GM10248 (cell line): ENCODE measurements around the gene CYB5R4.

Source experiments
- CTCF ChIA-PET: fragments of 300-600 bp; sonication (Branson Sonifier 250); formaldehyde crosslinking; extraction: SDS; loops from one replicate; lab custom pipeline; 2021; ENCODE audit warnings: antibody characterized with exemption; lab: Yijun Ruan, JAX
- POLR2A ChIA-PET: fragments of 350-650 bp; sonication (Branson Sonifier 250); formaldehyde crosslinking; extraction: SDS; loops from one replicate; lab custom pipeline; 2020; ENCODE audit warnings: antibody characterized with exemption; lab: Yijun Ruan, JAX
- DNase-seq: peaks from one replicate; pipeline ENCODE4 v3.0.0; 2012; ENCODE audit errors: extremely low spot score
- TF ChIP-seq, protein P1 (sequence below): IDR thresholded peaks from 2 replicates; pipeline ENCODE4 v1.5.1; 2012; ENCODE audit warnings: mild to moderate bottlenecking, low read depth; ENCODE audit errors: extremely low read depth, missing control alignments, control extremely low read depth

Gene CYB5R4

GRCh38 chr6:84003131-84003530, 143.6 kb downstream of the CYB5R4 start:
- no peak for DNase-seq
- TF ChIP-seq, protein P1, sequence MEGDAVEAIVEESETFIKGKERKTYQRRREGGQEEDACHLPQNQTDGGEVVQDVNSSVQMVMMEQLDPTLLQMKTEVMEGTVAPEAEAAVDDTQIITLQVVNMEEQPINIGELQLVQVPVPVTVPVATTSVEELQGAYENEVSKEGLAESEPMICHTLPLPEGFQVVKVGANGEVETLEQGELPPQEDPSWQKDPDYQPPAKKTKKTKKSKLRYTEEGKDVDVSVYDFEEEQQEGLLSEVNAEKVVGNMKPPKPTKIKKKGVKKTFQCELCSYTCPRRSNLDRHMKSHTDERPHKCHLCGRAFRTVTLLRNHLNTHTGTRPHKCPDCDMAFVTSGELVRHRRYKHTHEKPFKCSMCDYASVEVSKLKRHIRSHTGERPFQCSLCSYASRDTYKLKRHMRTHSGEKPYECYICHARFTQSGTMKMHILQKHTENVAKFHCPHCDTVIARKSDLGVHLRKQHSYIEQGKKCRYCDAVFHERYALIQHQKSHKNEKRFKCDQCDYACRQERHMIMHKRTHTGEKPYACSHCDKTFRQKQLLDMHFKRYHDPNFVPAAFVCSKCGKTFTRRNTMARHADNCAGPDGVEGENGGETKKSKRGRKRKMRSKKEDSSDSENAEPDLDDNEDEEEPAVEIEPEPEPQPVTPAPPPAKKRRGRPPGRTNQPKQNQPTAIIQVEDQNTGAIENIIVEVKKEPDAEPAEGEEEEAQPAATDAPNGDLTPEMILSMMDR: no peak
- ChIA-PET POLR2A (no interaction called here), CTCF (interaction anchor here (1.2 kb wide), 1 partner anchor 34 kb away, joined by 3 read pairs; no protein-coding TSS in a partner anchor)

- POLR2A ChIA-PET: no interaction called here
- CTCF ChIA-PET: interaction anchor here (1.2 kb wide), 1 partner anchor 34 kb away, joined by 3 read pairs; no protein-coding TSS in a partner anchor
- TF ChIP-seq, protein P1: no peak
- DNase-seq: no peak
Measured at GRCh38 chr6:84003654-84004053, 144.2 kb downstream of the CYB5R4 start.

GRCh38 chr6:84007871-84008270, 148.4 kb downstream of the CYB5R4 start:
- ChIA-PET POLR2A (no interaction called here), CTCF (no interaction called here)
- no peak for DNase-seq
- TF ChIP-seq, protein P1: no peak

DNA sequence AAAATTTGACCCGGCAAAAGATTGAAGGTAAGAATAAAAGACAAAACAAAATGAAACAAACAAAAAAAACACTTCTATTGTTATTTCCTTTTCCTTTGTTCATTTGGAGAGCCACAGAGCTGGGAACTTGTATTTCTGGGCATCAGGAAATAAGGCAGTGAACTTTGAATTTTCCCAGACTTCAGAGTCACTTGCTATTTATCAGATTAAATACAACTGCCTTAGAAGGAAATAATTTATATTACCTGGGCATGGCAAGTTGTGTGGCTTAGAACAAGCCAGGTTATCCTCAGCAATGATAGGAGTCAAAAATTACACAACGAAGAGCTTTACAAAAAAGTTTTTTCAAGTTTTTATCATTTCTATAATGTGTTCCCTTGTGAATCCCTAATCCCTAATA, 153.9 kb downstream of the CYB5R4 start:
- no peak for DNase-seq
- POLR2A ChIA-PET: no interaction called here
- CTCF ChIA-PET: interaction anchor here (1.0 to 1.2 kb wide), 2 partner anchors 17 to 45 kb away, joined by 3 read pairs; no protein-coding TSS in a partner anchor
- TF ChIP-seq, protein P1: no peak

- POLR2A ChIA-PET: no interaction called here
- CTCF ChIA-PET: interaction anchor here (1.0 to 1.2 kb wide), 2 partner anchors 17 to 45 kb away, joined by 3 read pairs; no protein-coding TSS in a partner anchor
- DNase-seq: no peak
Measured at GRCh38 chr6:84013931-84014330, 154.4 kb downstream of the CYB5R4 start.

DNA sequence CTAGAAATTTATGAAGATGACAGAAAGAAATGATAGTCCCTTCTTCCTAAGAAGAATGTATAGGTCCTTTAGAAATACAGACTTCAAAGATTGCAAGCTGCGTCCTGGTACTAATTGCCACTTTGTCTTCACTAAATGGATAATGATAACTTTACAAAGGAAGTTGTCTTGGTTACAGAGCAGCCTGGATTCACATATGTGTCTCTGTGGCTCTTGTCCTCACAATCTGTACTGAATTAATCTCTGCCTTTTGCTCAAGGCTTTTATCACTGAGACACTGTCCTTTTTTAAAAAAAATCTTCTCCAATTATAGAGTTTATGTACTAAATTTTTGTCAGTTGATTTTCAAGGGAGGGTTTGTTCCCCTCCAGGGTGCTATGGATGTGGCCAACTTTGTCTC, 156.5 kb downstream of the CYB5R4 start:
- TF ChIP-seq, protein P1: no peak
- DNase-seq: no peak
- ChIA-PET CTCF (no interaction called here), POLR2A (no interaction called here)

More at GRCh38 chr6:84013931-84014330, 154.4 kb downstream of the CYB5R4 start:
- TF ChIP-seq, protein P1: no peak
